CD4-positive, alpha-beta memory T cell (primary cell): ENCODE measurements around the gene HEYL. TPM values are rescaled to one million over a fixed set of nuclear protein-coding genes. Genes with fewer than 3 reads are reported as not detected.

Experiments
- CTCF ChIA-PET: fragments of 350-600 bp; sonication (Branson Sonifier 250); formaldehyde crosslinking; loops from one replicate; lab custom pipeline; 2021; ENCODE audit warnings: inconsistent platforms; ENCODE audit not compliant: partially characterized antibody; lab: Charles Lee
- POLR2A ChIA-PET: fragments of 350-600 bp; sonication (Branson Sonifier 250); formaldehyde crosslinking; loops from one replicate; lab custom pipeline; 2021; ENCODE audit not compliant: partially characterized antibody; lab: Charles Lee
- DNase-seq, 5 donors: peaks; one replicate each; pipeline versions ENCODE4 v3.0.0 to v3.0.0-alpha.2; 2020 to 2022; ENCODE audit warnings: mixed read lengths in 1 of 5
- H3K27ac ChIP-seq: one replicate; pipeline ENCODE4 v1.7.0; 2013; ENCODE audit warnings: low read depth, low read length
- H3K27me3 ChIP-seq: 2 replicates; pipeline ENCODE4 v1.7.0; 2013; ENCODE audit warnings: mild to moderate bottlenecking, low read length, moderate library complexity; ENCODE audit not compliant: insufficient read depth
- H3K36me3 ChIP-seq: 2 replicates; pipeline ENCODE4 v1.7.0; 2013; ENCODE audit warnings: mild to moderate bottlenecking, low read length, moderate library complexity; ENCODE audit not compliant: insufficient read depth
- H3K4me1 ChIP-seq: 2 replicates; pipeline ENCODE4 v1.7.0; 2013; ENCODE audit warnings: mild to moderate bottlenecking, low read length, moderate library complexity; ENCODE audit not compliant: insufficient read depth
- H3K4me3 ChIP-seq, 2 donors: one replicate each; pipeline ENCODE4 v1.7.0; 2013; ENCODE audit warnings: low read length in 2 of 2, mild to moderate bottlenecking in 1 of 2
- H3K9me3 ChIP-seq, 2 donors: one replicate each; pipeline ENCODE4 v1.7.0; 2013; ENCODE audit warnings: low read length in 2 of 2, control low read depth in 1 of 2; ENCODE audit not compliant: control insufficient read depth in 1 of 2
- H3K27ac Mint-ChIP-seq, 7 donors: one replicate each; pipeline ENCODE4 v1.8.0; 2020 to 2021; ENCODE audit warnings: mixed read lengths in 7 of 7, mild to moderate bottlenecking in 6 of 7, inconsistent platforms in 3 of 7, moderate library complexity in 3 of 7
- H3K27me3 Mint-ChIP-seq, 2 donors: one replicate each; pipeline ENCODE4 v1.8.0; 2020 to 2021; ENCODE audit warnings: mixed read lengths in 2 of 2
- H3K36me3 Mint-ChIP-seq, 2 donors: one replicate each; pipeline ENCODE4 v1.8.0; 2020 to 2021; ENCODE audit warnings: mixed read lengths in 2 of 2, inconsistent platforms in 1 of 2, mild to moderate bottlenecking in 1 of 2
- H3K4me1 Mint-ChIP-seq, 4 donors: one replicate each; pipeline ENCODE4 v1.8.0; 2020 to 2021; ENCODE audit warnings: mixed read lengths in 4 of 4, mild to moderate bottlenecking in 1 of 4
- H3K4me3 Mint-ChIP-seq, 8 donors: one replicate each; pipeline ENCODE4 v1.8.0; 2020 to 2021; ENCODE audit warnings: mixed read lengths in 8 of 8, mild to moderate bottlenecking in 7 of 8, moderate library complexity in 6 of 8, inconsistent platforms in 3 of 8
- H3K9me3 Mint-ChIP-seq, 8 donors: one replicate each; pipeline ENCODE4 v1.8.0; 2020 to 2021; ENCODE audit warnings: mixed read lengths in 8 of 8, mild to moderate bottlenecking in 5 of 8, inconsistent platforms in 3 of 8, moderate library complexity in 1 of 8
- intact Hi-C: fragments of 100-400 bp; cut with micrococcal nuclease; formaldehyde crosslinking; loops from one replicate; pipeline ENCODE4 v1.15.1; 2023
- polyA plus RNA-seq, 2 donors: library from polyadenylated mRNA; unstranded; fragments of 300-500 nt; fragmentation: Illumina TruSeq; gene quantifications; one replicate each; pipeline ENCODE4 v1.2.3, GENCODE V29; 2021
- total RNA-seq, 2 experiments: library from RNA; stranded (reverse); gene quantifications; one replicate each; pipeline ENCODE4 v1.2.3, GENCODE V29; 2021

Gene HEYL
- total and polyA plus RNA-seq, 4 experiments from 2014 or later: 0.12 to 0.23 TPM; not detected in 2

GRCh38 chr1:39671433-39671792, 32.0 kb upstream of the HEYL start:
- DNase-seq: no peak
- POLR2A ChIA-PET: interaction anchor here (1.0 to 7.5 kb wide), 6 partner anchors 9 to 67 kb away, joined by 3 to 62 read pairs (median 10); partner anchors contain the start of genes HPCAL4 and PPIE
- intact Hi-C loops: no loop called here

GRCh38 chr1:39670689-39671088, 31.2 kb upstream of the HEYL start:
- H3K27ac ChIP-seq: no peak overlapping the region
- ChIA-PET CTCF (interaction anchor here (0.8 to 6.9 kb wide), 12 partner anchors 9 to 129 kb away, joined by 3 to 103 read pairs (median 6); partner anchors contain the start of gene HPCAL4), POLR2A (interaction anchor here (0.7 to 7.5 kb wide), 5 partner anchors 10 to 94 kb away, joined by 3 to 62 read pairs (median 13); partner anchors contain the start of genes HPCAL4 and PPIE)
- no peak overlapping the region for H3K27ac Mint-ChIP-seq
- H3K36me3 Mint-ChIP-seq: no peaks in the 10 kb centered on the region
- H3K36me3 ChIP-seq: no peaks in the 10 kb centered on the region
- no peak for DNase-seq
- H3K4me1 ChIP-seq: peaks cover 18% of the 10 kb centered on the region
- intact Hi-C loops: no loop called here
- H3K4me3 Mint-ChIP-seq: peak overlapping the region; percentile 1 to 65 (median 48)
- no peak overlapping the region for H3K4me3 ChIP-seq
- no peaks in the 10 kb centered on the region for H3K9me3 Mint-ChIP-seq
- H3K27me3 ChIP-seq: peaks cover 17% of the 10 kb centered on the region
- H3K4me1 Mint-ChIP-seq: peaks cover 0 to 7% (median 4%) of the 10 kb centered on the region in 4 donors
- H3K9me3 ChIP-seq: no peaks in the 10 kb centered on the region
- peaks cover 14 to 17% of the 10 kb centered on the region in 2 donors for H3K27me3 Mint-ChIP-seq

More at GRCh38 chr1:39671433-39671792, 32.0 kb upstream of the HEYL start:
- Mint-ChIP-seq H3K27ac (no peak overlapping the region), H3K27me3 (peaks cover 14 to 17% of the 10 kb centered on the region in 2 donors), H3K4me3 (peak overlapping the region in 4 of 8 donors; percentile 13 to 65 (median 40)), H3K9me3 (no peaks in the 10 kb centered on the region), H3K36me3 (no peaks in the 10 kb centered on the region), H3K4me1 (peaks cover 0 to 7% (median 5%) of the 10 kb centered on the region in 4 donors)
- Histone ChIP-seq H3K4me1 (peaks cover 18% of the 10 kb centered on the region), H3K9me3 (no peaks in the 10 kb centered on the region), H3K27ac (no peak overlapping the region), H3K27me3 (peaks cover 17% of the 10 kb centered on the region), H3K36me3 (no peaks in the 10 kb centered on the region), H3K4me3 (no peak overlapping the region)
- CTCF ChIA-PET: interaction anchor here (0.8 to 6.9 kb wide), 15 partner anchors 8 to 129 kb away, joined by 3 to 103 read pairs (median 7); no protein-coding TSS in a partner anchor

GRCh38 chr1:39668894-39669293, 29.5 kb upstream of the HEYL start:
- Mint-ChIP-seq H3K4me1 (peaks cover 0 to 7% (median 4%) of the 10 kb centered on the region in 4 donors), H3K9me3 (no peaks in the 10 kb centered on the region), H3K27me3 (peaks cover 14 to 17% of the 10 kb centered on the region in 2 donors), H3K4me3 (no peak overlapping the region), H3K36me3 (no peaks in the 10 kb centered on the region), H3K27ac (peak overlapping the region in 1 of 7 donors; percentile 18)
- H3K4me3 ChIP-seq: no peak overlapping the region
- peaks cover 18% of the 10 kb centered on the region for H3K4me1 ChIP-seq
- CTCF ChIA-PET: interaction anchor here (0.8 to 6.9 kb wide), 5 partner anchors 10 to 63 kb away, joined by 3 to 103 read pairs (median 17); no protein-coding TSS in a partner anchor
- no peak for DNase-seq
- intact Hi-C loops: no loop called here
- H3K27ac ChIP-seq: no peak overlapping the region
- H3K9me3 ChIP-seq: no peaks in the 10 kb centered on the region
- POLR2A ChIA-PET: interaction anchor here (1.1 to 7.5 kb wide), 3 partner anchors 9 to 70 kb away, joined by 4 to 62 read pairs (median 5); partner anchors contain the start of genes HPCAL4 and PPIE
- peaks cover 17% of the 10 kb centered on the region for H3K27me3 ChIP-seq
- no peaks in the 10 kb centered on the region for H3K36me3 ChIP-seq

DNA sequence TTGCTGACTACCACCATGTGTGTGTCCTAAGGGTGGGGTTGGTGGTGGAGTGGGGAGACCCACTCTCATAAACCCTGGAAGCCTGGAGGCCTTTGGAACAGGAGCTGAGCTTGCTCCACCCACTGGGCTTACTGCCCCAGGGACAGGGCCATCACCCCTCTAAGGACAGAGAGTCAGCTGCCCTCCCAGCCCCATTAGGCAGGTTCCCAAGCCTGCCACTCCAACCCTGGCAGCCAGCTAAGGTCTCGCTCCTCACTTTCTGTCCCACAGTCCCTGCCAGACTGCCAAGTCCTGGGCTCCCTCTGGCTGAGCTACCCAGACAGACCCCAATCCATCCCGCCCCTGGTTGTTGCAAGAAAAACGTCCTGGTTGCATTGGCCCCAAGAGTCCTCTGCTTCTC, 28.7 kb upstream of the HEYL start:
- Histone ChIP-seq H3K36me3 (no peaks in the 10 kb centered on the region), H3K27ac (no peak overlapping the region), H3K4me1 (peaks cover 18% of the 10 kb centered on the region), H3K27me3 (peaks cover 17% of the 10 kb centered on the region), H3K9me3 (no peaks in the 10 kb centered on the region), H3K4me3 (no peak overlapping the region)
- no peaks in the 10 kb centered on the region for H3K36me3 Mint-ChIP-seq
- no peak overlapping the region for H3K27ac Mint-ChIP-seq
- POLR2A ChIA-PET: no interaction called here
- intact Hi-C loops: no loop called here
- peaks cover 0 to 7% (median 4%) of the 10 kb centered on the region in 4 donors for H3K4me1 Mint-ChIP-seq
- H3K27me3 Mint-ChIP-seq: peaks cover 14 to 17% of the 10 kb centered on the region in 2 donors
- no peak overlapping the region for H3K4me3 Mint-ChIP-seq
- no peaks in the 10 kb centered on the region for H3K9me3 Mint-ChIP-seq
- no peak for DNase-seq
- CTCF ChIA-PET: interaction anchor here (3.4 to 6.9 kb wide), 2 partner anchors 9 to 14 kb away, joined by 22 to 103 read pairs; no protein-coding TSS in a partner anchor

- H3K4me1 ChIP-seq: peaks cover 10% of the 10 kb centered on the region
- no peaks in the 10 kb centered on the region for H3K36me3 Mint-ChIP-seq
- H3K27ac ChIP-seq: no peak overlapping the region
- CTCF ChIA-PET: interaction anchor here (1.1 to 2.0 kb wide), 5 partner anchors 8 to 63 kb away, joined by 3 to 8 read pairs (median 5); no protein-coding TSS in a partner anchor
- H3K4me3 ChIP-seq: no peak overlapping the region
- H3K9me3 Mint-ChIP-seq: no peaks in the 10 kb centered on the region
- peaks cover 0 to 7% (median 4%) of the 10 kb centered on the region in 4 donors for H3K4me1 Mint-ChIP-seq
- DNase-seq: no peak
- H3K27me3 Mint-ChIP-seq: peaks cover 14 to 17% of the 10 kb centered on the region in 2 donors
- H3K27me3 ChIP-seq: peaks cover 12% of the 10 kb centered on the region
- H3K4me3 Mint-ChIP-seq: no peak overlapping the region
- H3K36me3 ChIP-seq: no peaks in the 10 kb centered on the region
- intact Hi-C loops: no loop called here
- no peak overlapping the region for H3K27ac Mint-ChIP-seq
- POLR2A ChIA-PET: no interaction called here
- H3K9me3 ChIP-seq: no peaks in the 10 kb centered on the region
These were observed 27.3 kb upstream of the HEYL start for GRCh38 chr1:39666772-39667171.

GRCh38 chr1:39663559-39663958, 24.1 kb upstream of the HEYL start:
- Histone ChIP-seq H3K4me1 (no peaks in the 10 kb centered on the region), H3K9me3 (no peaks in the 10 kb centered on the region), H3K27me3 (no peaks in the 10 kb centered on the region), H3K4me3 (no peak overlapping the region), H3K36me3 (no peaks in the 10 kb centered on the region), H3K27ac (no peak overlapping the region)
- Mint-ChIP-seq H3K27ac (no peak overlapping the region), H3K9me3 (no peaks in the 10 kb centered on the region), H3K36me3 (no peaks in the 10 kb centered on the region), H3K4me3 (no peak overlapping the region), H3K27me3 (peaks cover 0 to 8% of the 10 kb centered on the region in 2 donors), H3K4me1 (peaks cover 0 to 3% (median 0%) of the 10 kb centered on the region in 4 donors)
- POLR2A ChIA-PET: no interaction called here
- DNase-seq: no peak
- CTCF ChIA-PET: no interaction called here
- intact Hi-C loops: no loop called here

DNA sequence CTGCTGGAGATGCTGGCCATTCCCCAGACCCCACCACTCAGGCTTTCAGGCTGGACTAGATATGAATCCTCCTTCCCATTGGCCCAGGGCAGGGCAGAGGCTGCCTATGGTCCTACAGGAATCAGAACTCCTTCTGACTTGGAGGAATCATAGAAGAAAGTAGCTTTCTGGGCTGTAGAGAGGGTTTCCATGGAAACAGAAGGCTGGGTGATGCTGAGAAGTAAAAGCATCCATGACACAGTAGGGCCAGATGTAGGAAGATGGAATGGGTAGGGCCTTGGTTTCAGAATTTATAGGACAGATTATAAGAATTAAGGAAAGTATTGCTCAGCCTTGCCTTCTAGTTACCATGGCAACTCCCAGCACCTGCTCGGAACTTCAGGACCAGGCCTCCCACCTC, 23.4 kb upstream of the HEYL start:
- no peaks in the 10 kb centered on the region for H3K27me3 ChIP-seq
- H3K36me3 ChIP-seq: no peaks in the 10 kb centered on the region
- POLR2A ChIA-PET: no interaction called here
- Mint-ChIP-seq H3K36me3 (no peaks in the 10 kb centered on the region), H3K4me3 (no peak overlapping the region), H3K27ac (no peak overlapping the region), H3K4me1 (peaks cover 3 to 5% (median 4%) of the 10 kb centered on the region in 4 donors), H3K9me3 (no peaks in the 10 kb centered on the region), H3K27me3 (peaks cover 0 to 7% of the 10 kb centered on the region in 2 donors)
- no peak overlapping the region for H3K4me3 ChIP-seq
- H3K27ac ChIP-seq: no peak overlapping the region
- H3K4me1 ChIP-seq: no peaks in the 10 kb centered on the region
- intact Hi-C loops: no loop called here
- CTCF ChIA-PET: interaction anchor here (1.4 kb wide), 1 partner anchor 9 kb away, joined by 5 read pairs; the partner anchor contains the start of gene NT5C1A
- no peak for DNase-seq
- H3K9me3 ChIP-seq: no peaks in the 10 kb centered on the region
